ENCODE data around the gene CHMP5.
"Not testable (repeated sequence)": the region's sequence is repeated elsewhere in the genome, so short reads cannot be mapped to it uniquely, and the experiment has no call there.

CHMP5 gene

GRCh38 chr9:33285502-33285901 is 20.7 kb downstream of the CHMP5 start:
- no peak for DNase-seq

- peak; percentile 44 for DNase-seq
These were observed 22.2 kb downstream of the CHMP5 start for GRCh38 chr9:33287087-33287490.

GRCh38 chr9:33288235-33288634 is 23.4 kb downstream of the CHMP5 start:
- peak; percentile 21 for DNase-seq

- peak; percentile 35 for DNase-seq
These were observed 24.1 kb downstream of the CHMP5 start for GRCh38 chr9:33288828-33289483.

- peak; percentile 52 for DNase-seq
These were observed 24.6 kb downstream of the CHMP5 start for GRCh38 chr9:33289496-33289895.

- DNase-seq: no peak
These were observed 25.0 kb downstream of the CHMP5 start for GRCh38 chr9:33289936-33290246.

GRCh38 chr9:33290247-33291030 is 25.6 kb downstream of the CHMP5 start, which contains the start of gene NFX1:
Gene NFX1, plus strand, starts transcription at chr9:33290516. Its CDS starts 57 bp downstream, at chr9:33290573.
- peak; percentile 99 for DNase-seq

- DNase-seq: no peak
These were observed 26.2 kb downstream of the CHMP5 start for GRCh38 chr9:33291031-33291397.

- no peak for DNase-seq
These were observed 27.1 kb downstream of the CHMP5 start for GRCh38 chr9:33291901-33292300.

GRCh38 chr9:33293782-33294181 is 28.9 kb downstream of the CHMP5 start:
- DNase-seq: no peak

GRCh38 chr9:33294670-33295432 is 30.0 kb downstream of the CHMP5 start:
- no peak for DNase-seq

- no peak for DNase-seq
These were observed 30.7 kb downstream of the CHMP5 start for GRCh38 chr9:33295571-33295970.

- DNase-seq: peak; percentile 66
These were observed 32.6 kb downstream of the CHMP5 start for GRCh38 chr9:33297432-33297831.

GRCh38 chr9:33300546-33300945 is 35.7 kb downstream of the CHMP5 start:
- no peak for DNase-seq

- DNase-seq: no peak
These were observed 39.5 kb downstream of the CHMP5 start for GRCh38 chr9:33304362-33304761.

- DNase-seq: no peak
These were observed 41.2 kb downstream of the CHMP5 start for GRCh38 chr9:33306037-33306436.

GRCh38 chr9:33307067-33307466 is 42.2 kb downstream of the CHMP5 start:
- no peak for DNase-seq

GRCh38 chr9:33309903-33310302 is 45.1 kb downstream of the CHMP5 start:
- no peak for DNase-seq

- no peak for DNase-seq
These were observed 45.9 kb downstream of the CHMP5 start for GRCh38 chr9:33310748-33311147.

GRCh38 chr9:33311953-33312352 is 47.1 kb downstream of the CHMP5 start:
- DNase-seq: no peak

GRCh38 chr9:33315371-33315770 is 50.5 kb downstream of the CHMP5 start:
- no peak for DNase-seq

- not testable (repeated sequence) for DNase-seq
These were observed 52.3 kb downstream of the CHMP5 start for GRCh38 chr9:33317136-33317535.

- no peak for DNase-seq
These were observed 53.4 kb downstream of the CHMP5 start for GRCh38 chr9:33318225-33318624.

GRCh38 chr9:33318781-33319180 is 53.9 kb downstream of the CHMP5 start:
- no peak for DNase-seq
